ENCODE data around the gene CLSTN1.

Gene CLSTN1

GRCh38 chr1:9823943-9824701 is at the start of gene CLSTN1:
Gene CLSTN1, minus strand, starts transcription at chr1:9823965. Its CDS starts 232 bp downstream, at chr1:9823733.
- peak; percentile 90 for DNase-seq (ENCODE audit: low spot score)

GRCh38 chr1:9873385-9873784 is 49.6 kb upstream of the CLSTN1 start:
- DNase-seq (ENCODE audit: low spot score): no peak

GRCh38 chr1:9872430-9873165 is 48.8 kb upstream of the CLSTN1 start:
- DNase-seq (ENCODE audit: low spot score): no peak

DNA sequence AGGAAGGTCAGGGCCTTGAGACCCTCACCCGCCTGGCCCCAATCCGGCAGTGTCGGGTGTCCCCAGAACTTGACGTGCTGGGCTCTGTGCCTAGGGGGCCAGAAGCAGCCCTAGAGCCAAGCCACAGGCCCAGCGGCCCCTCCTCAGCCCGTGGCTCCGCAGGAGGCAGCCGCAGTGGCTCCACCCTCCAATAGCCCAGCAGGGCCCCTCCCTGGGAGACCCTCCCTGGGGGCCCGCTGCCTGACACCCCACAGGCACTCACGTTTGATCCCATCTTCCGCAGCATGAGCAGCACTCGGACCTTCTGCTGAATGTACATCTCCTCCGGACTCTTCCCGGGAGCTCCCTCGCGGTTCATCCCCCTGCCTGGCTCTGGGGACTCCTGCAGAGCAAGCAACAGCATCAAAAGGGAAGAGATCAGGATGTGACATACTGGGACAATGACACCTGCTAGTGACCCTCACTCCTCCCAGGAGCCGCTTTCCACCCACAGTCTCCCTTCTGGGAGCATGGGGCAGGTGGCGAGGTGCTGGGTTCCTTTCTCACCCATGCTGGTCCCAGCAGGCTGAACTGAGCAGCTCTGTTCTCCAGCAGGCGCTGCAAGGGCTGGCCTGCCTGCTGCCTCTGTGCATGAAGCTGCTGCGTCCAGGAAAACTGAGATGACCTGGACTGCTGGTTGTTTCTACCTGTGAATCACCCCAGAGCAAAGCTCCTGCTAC is 48.1 kb upstream of the CLSTN1 start:
- no peak for DNase-seq (ENCODE audit: low spot score)

GRCh38 chr1:9871021-9871420 is 47.3 kb upstream of the CLSTN1 start:
- DNase-seq (ENCODE audit: low spot score): no peak

DNA sequence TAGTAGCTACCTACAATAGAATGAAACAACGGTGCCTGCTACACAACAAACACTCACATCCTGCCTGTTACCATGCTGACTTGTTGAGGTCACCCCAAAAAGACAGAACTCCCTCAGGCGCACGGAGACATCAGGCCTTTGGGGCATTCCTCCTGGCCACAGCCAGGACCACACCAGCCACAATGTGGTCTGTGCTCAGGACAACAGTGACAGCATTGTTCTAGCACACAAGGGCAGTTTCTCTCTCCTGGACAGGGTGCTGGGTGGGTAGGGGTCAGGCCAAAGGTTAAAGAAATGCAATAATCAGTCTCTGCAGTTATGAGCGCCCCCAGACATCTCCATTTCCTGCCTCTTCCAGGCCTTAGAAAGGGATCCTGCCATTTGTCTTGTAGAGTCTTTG is 46.8 kb upstream of the CLSTN1 start:
- DNase-seq (ENCODE audit: low spot score): no peak

DNA sequence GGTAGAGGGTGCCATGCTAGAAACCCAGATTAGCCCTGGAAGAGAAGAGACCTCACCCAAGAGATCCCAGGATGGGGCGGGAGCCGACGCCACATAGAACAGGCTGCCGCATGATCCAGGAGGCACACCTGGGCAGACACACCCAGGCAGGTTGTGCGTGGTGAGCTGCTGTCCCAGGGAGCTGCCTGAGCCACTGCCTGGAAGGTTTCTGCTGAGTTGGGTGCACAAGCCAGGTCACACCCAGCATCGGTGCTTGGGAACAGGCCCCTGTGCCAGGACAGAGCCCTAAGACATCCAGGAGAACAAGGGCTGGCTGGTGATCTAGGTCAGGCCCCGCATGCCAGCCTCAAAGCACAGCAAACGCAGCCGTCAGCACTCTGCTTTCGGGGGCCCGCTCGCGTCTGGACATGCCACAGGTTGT is 46.1 kb upstream of the CLSTN1 start:
- no peak for DNase-seq (ENCODE audit: low spot score)

- no peak for DNase-seq (ENCODE audit: low spot score)
Observed at GRCh38 chr1:9868244-9868590, 44.5 kb upstream of the CLSTN1 start.

- peak; percentile 58 for DNase-seq (ENCODE audit: low spot score)
Observed at GRCh38 chr1:9867408-9868243, 43.9 kb upstream of the CLSTN1 start.

DNA sequence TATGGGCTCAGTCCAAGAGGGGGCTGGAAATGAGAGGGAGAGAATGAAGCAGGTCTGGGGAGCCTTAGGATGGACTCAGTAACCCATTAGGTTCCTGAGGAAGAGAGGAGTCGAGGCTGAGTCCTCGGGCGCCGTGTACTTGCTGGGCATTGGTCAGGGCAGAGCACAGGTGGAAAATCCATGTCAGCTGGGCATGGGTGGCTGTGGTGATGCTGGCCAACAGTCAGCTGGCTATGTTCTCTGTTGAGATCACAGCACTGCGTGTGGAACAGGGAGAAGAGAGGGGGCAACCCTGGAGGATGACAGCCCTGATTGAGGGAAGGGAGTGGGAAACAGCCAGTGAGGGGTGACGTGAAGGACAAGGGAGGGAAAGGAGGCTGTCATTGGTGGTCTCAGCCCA is 43.1 kb upstream of the CLSTN1 start:
- DNase-seq (ENCODE audit: low spot score): no peak

GRCh38 chr1:9865724-9866123 is 42.0 kb upstream of the CLSTN1 start:
- DNase-seq (ENCODE audit: low spot score): no peak

DNA sequence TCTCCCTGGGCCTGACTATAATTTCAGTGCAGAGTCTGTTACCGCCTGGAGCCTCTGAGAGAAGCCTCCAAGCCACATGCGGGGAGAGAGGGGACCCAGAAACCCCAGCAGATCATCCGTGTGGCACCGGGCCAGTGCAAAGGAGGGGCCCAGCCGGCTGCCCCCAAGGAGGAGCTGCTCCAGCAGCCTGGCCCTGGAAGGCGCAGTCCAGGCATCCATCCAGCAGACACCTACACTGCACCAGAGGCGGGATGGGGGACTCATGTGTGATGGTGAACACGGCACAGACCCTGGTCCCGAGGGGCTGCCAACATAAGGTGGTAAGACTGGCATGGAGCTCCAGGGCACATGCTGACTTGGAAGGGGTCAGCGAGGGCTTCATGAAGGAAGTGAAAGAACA is 39.6 kb upstream of the CLSTN1 start:
- no peak for DNase-seq (ENCODE audit: low spot score)

DNA sequence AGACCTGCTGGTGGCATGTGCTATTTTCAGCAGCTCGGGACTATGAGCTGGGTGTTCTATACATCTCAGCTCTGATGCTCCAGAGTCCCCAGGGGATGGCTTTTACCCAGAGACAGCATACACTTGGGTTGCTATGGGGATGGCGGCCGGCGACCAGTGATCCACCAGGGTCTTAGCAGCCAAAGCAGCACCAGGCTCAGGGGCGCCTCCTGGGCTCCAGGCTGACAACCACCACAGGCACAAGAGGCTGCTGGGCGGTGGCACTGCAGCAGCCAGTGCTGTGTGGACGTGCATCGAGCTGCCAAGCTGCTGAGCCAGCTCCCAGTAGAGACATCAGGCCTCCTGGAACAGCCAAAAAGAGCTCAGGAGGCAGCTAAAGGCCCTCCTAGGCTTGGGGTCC is 37.6 kb upstream of the CLSTN1 start:
- no peak for DNase-seq (ENCODE audit: low spot score)

DNA sequence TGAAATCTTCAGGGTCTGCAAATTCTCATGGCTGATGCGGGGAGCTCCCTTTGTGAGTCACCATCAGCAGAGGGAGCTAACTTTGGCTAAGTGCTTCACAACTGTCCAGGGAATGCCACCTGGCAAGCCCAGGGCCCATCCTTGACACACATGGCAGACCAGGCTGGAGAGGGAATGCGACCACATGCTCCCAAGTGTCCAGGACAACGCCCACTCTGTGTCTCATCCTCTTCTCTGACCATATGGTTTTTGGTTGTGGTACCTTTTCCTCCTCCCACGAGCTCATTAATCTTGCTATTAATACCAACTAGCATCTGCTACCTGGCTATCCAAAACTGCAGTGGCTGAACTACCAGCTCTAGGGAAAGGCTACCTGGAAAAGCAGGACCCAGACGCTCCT is 37.1 kb upstream of the CLSTN1 start:
- no peak for DNase-seq (ENCODE audit: low spot score)

DNA sequence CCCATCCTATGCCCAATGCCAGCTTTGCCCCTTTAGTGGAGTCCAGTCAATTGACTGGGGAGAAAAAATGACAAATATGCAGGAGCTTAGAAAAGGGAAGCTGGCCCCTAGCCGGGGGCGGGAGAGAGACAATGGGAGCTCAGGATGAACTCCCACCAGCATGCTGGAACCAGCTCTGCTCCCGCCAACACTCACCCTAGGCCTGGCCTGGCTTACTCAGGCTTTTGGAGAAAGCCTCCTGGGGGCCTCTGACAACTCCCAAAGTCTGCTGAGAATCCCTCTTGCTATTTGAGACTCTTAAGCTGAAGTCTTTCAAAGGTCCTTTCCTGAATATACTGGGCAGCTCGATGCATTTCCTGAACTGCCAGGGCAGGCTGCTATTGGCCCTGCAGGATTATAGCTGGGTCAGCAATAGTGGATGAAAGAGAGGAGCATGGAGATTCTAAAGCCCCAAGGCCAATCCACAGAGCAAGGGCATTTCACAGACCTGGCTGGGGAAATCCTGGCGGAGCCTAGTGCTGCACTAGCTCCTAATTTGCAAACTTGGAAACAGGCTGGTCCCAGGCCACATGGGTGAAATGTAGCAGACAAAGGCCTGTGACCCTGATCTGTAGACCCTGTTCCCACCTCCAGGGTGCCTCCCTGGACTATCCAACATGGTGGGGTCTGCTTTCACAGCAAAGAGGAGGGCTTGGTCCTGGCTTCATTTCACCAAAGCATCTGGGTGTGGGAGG is 35.7 kb upstream of the CLSTN1 start:
- DNase-seq (ENCODE audit: low spot score): no peak

DNA sequence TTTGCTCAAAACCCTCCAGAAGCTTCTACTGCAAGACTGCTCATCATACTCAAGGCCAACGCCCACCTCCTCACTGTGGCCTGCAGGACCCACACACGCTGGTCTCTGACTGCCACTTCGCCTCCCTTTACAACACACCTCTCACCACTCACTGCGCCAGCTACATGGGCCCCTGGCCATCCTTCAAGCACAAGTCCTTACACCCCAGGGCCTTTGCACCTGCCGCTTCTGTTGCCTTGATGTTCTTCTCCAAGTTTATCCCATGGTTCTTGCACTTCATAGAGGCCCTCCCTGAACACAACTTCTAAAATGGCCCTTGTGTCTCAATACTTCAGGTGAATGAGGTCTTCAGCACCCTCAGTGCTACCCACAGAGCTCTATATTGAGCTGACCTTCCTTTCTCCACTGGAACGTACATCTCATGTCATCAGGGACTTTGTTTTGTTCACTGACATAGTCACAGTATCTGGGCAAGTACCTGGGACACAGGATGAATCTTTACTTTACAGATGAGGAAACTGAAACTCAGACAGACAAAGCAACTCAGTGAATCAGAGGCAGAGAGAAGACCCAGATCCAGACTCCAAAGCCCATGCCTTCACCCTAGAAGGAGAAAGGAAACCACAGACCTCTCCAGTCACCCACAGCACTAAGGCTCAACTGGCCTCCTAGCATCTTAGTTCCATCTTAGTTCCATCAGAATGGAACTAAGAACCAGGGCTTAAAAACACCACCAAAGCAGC is 34.7 kb upstream of the CLSTN1 start:
- no peak for DNase-seq (ENCODE audit: low spot score)

DNA sequence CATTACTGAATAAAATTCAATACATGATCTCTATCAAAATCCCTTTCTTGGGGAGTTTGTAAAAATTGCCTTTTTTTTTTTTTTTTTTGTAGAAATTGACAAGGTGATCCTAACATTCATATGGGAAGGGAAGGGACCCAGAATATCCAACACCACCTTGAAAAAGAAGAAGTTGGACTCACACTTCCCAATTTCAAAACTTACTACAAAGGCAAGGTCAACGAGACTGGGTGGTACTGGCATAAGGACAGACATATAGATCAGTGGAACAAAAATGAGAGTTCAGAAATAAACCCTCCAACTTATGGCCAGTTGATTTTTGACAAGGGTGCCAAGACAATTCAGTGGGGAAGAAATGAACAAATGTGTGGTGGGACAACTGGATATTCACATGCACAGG is 31.4 kb upstream of the CLSTN1 start:
- DNase-seq (ENCODE audit: low spot score): no peak

GRCh38 chr1:9853249-9853595 is 29.5 kb upstream of the CLSTN1 start:
- DNase-seq (ENCODE audit: low spot score): no peak

DNA sequence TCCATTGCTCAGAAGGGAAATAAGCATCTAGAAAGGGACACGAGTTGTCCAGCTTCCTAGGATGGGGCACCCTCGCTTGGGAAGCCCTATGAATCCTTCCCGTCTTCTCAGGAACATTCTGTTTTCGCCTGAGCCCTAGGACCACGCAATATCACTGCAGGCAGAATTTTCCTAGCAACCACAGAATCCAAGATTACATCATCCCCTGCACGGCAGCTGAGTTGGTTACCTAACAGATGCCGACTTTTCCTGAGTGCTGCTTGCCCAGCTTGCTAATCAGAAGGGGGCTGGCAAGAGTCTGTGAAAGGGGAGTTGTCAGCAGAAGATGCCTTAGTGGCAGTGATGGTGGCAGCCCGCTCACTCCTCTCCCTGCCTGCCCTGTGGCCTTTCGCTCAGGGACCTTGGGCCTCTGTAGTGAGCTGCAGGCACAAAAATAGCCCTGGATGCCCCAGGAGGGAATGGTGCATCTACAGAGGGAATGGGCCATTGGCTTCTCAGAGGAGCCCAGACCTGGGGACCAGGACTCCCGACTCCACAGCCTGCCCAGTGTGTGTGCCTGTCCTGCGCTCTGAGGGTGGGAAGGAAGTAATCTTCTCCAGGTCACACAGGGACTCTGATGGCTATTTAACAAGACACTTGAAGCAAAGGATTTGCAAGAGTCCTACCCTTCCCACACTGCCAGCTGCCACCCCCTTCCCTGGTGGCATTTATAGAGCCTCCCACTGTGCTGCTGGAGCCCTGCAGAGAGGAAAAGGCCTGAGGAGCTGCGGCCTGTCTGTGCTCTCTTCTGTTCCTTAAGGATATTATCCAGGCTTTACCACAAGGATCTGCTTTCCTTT is 28.9 kb upstream of the CLSTN1 start:
- DNase-seq (ENCODE audit: low spot score): peak; percentile 81

- no peak for DNase-seq (ENCODE audit: low spot score)
Observed at GRCh38 chr1:9852004-9852403, 28.2 kb upstream of the CLSTN1 start.

Measured in putamen (tissue), 1 donor.